ENCODE measurements around the gene TOR1B. TPM values are rescaled to one million over a fixed set of nuclear protein-coding genes. Genes with fewer than 3 reads are reported as not detected.

The TOR1B gene
- total and polyA plus RNA-seq, 7 experiments from 2014 or later = 10.9 to 30.9 (median 21.7) TPM

GRCh38 chr9:129809346-129809745 lies 6.4 kb downstream of the TOR1B start:
- H3K4me3 Mint-ChIP-seq = no peak overlapping the region

GRCh38 chr9:129810116-129810515 lies 7.1 kb downstream of the TOR1B start:
- Mint-ChIP-seq H3K36me3 (peaks cover 5 to 37% (median 24%) of the 10 kb centered on the region in 5 donors), H3K4me1 (peaks cover 18 to 32% (median 28%) of the 10 kb centered on the region in 7 donors), H3K4me3 (no peak overlapping the region), H3K9me3 (peaks cover 0 to under 1% (median 0%) of the 10 kb centered on the region in 11 donors), H3K27ac (peak overlapping the region in 1 of 9 donors; percentile 38), H3K27me3 (no peaks in the 10 kb centered on the region)
- H3K4me3 ChIP-seq (ENCODE audit: low read length) = no peak overlapping the region
- no peak overlapping the region for H3K27ac ChIP-seq (ENCODE audit: low read depth, low read length)
- peaks cover 11 to 71% (median 21%) of the 10 kb centered on the region in 3 experiments for H3K36me3 ChIP-seq (ENCODE audit: control insufficient read depth in 2 of 3, insufficient read depth in 3 of 3, low read length in 3 of 3)
- ChIA-PET CTCF (interaction anchor here (1.4 kb wide), 1 partner anchor 11 kb away, joined by 3 read pairs; no protein-coding TSS in a partner anchor), POLR2A (interaction anchor here (1.3 kb wide), 1 partner anchor 10 kb away, joined by 6 read pairs; no protein-coding TSS in a partner anchor)
- intact Hi-C loops (cut with micrococcal nuclease) = no loop called here
- H3K27me3 ChIP-seq (ENCODE audit: control insufficient read depth in 2 of 2, insufficient read depth in 2 of 2, low read length in 2 of 2) = no peaks in the 10 kb centered on the region
- H3K9me3 ChIP-seq (ENCODE audit: control insufficient read depth in 2 of 3, low read length in 3 of 3) = no peaks in the 10 kb centered on the region
- no peak for DNase-seq
- peaks cover 0 to 8% of the 10 kb centered on the region in 2 donors for H3K4me1 ChIP-seq (ENCODE audit: control insufficient read depth in 2 of 2, insufficient read depth in 2 of 2, low read length in 2 of 2)
- no peak for ATAC-seq

More at GRCh38 chr9:129809346-129809745, 6.4 kb downstream of the TOR1B start:
- Histone ChIP-seq H3K9me3 (ENCODE audit: control insufficient read depth in 2 of 3, low read length in 3 of 3) (no peaks in the 10 kb centered on the region), H3K4me1 (ENCODE audit: control insufficient read depth in 2 of 2, insufficient read depth in 2 of 2, low read length in 2 of 2) (peaks cover 3 to 12% of the 10 kb centered on the region in 2 donors), H3K36me3 (ENCODE audit: control insufficient read depth in 2 of 3, insufficient read depth in 3 of 3, low read length in 3 of 3) (peaks cover 11 to 64% (median 20%) of the 10 kb centered on the region in 3 experiments), H3K4me3 (ENCODE audit: low read length) (no peak overlapping the region), H3K27me3 (ENCODE audit: control insufficient read depth in 2 of 2, insufficient read depth in 2 of 2, low read length in 2 of 2) (no peaks in the 10 kb centered on the region), H3K27ac (ENCODE audit: low read depth, low read length) (no peak overlapping the region)
- ATAC-seq (no peak), DNase-seq (no peak)
- peaks cover 17 to 33% (median 29%) of the 10 kb centered on the region in 7 donors for H3K4me1 Mint-ChIP-seq
- no peaks in the 10 kb centered on the region for H3K9me3 Mint-ChIP-seq
- intact Hi-C loops (cut with micrococcal nuclease) = no loop called here
- H3K27ac Mint-ChIP-seq = peak overlapping the region in 6 of 9 donors; percentile 8 to 77 (median 50)
- no peaks in the 10 kb centered on the region for H3K27me3 Mint-ChIP-seq
- ChIA-PET CTCF (interaction anchor here (0.7 to 0.8 kb wide), 2 partner anchors 679 to 804 kb away, joined by 3 to 5 read pairs; no protein-coding TSS in a partner anchor), POLR2A (interaction anchor here (1.4 kb wide), 1 partner anchor 9 kb away, joined by 10 read pairs; no protein-coding TSS in a partner anchor)
- peaks cover 5 to 33% (median 24%) of the 10 kb centered on the region in 5 donors for H3K36me3 Mint-ChIP-seq

- POLR2A ChIA-PET = interaction anchor here (1.3 kb wide), 1 partner anchor 10 kb away, joined by 6 read pairs; no protein-coding TSS in a partner anchor
- peaks cover 0 to 1% of the 10 kb centered on the region in 2 donors for H3K4me1 ChIP-seq (ENCODE audit: control insufficient read depth in 2 of 2, insufficient read depth in 2 of 2, low read length in 2 of 2)
- H3K9me3 ChIP-seq (ENCODE audit: control insufficient read depth in 2 of 3, low read length in 3 of 3) = no peaks in the 10 kb centered on the region
- no peak overlapping the region for H3K4me3 ChIP-seq (ENCODE audit: low read length)
- CTCF ChIA-PET = interaction anchor here (1.4 kb wide), 1 partner anchor 10 kb away, joined by 3 read pairs; no protein-coding TSS in a partner anchor
- Mint-ChIP-seq H3K27ac (no peak overlapping the region), H3K36me3 (peaks cover 5 to 38% (median 24%) of the 10 kb centered on the region in 5 donors), H3K4me1 (peaks cover 15 to 29% (median 23%) of the 10 kb centered on the region in 7 donors), H3K9me3 (peaks cover 0 to 2% (median 0%) of the 10 kb centered on the region in 11 donors), H3K4me3 (no peak overlapping the region), H3K27me3 (no peaks in the 10 kb centered on the region)
- H3K36me3 ChIP-seq (ENCODE audit: control insufficient read depth in 2 of 3, insufficient read depth in 3 of 3, low read length in 3 of 3) = peaks cover 11 to 78% (median 27%) of the 10 kb centered on the region in 3 experiments
- ATAC-seq (no peak), DNase-seq (no peak)
- no peaks in the 10 kb centered on the region for H3K27me3 ChIP-seq (ENCODE audit: control insufficient read depth in 2 of 2, insufficient read depth in 2 of 2, low read length in 2 of 2)
- intact Hi-C loops (cut with micrococcal nuclease) = no loop called here
- H3K27ac ChIP-seq (ENCODE audit: low read depth, low read length) = no peak overlapping the region
Measured at GRCh38 chr9:129810788-129811187, 7.8 kb downstream of the TOR1B start.

- no peak for ATAC-seq
- peaks cover 10 to 85% (median 33%) of the 10 kb centered on the region in 3 experiments for H3K36me3 ChIP-seq (ENCODE audit: control insufficient read depth in 2 of 3, insufficient read depth in 3 of 3, low read length in 3 of 3)
- CTCF ChIA-PET = no interaction called here
Measured at GRCh38 chr9:129811967-129812363, 9.0 kb downstream of the TOR1B start.

GRCh38 chr9:129812385-129812784 lies 9.4 kb downstream of the TOR1B start:
- CTCF ChIA-PET = no interaction called here
- no peak overlapping the region for H3K4me3 ChIP-seq (ENCODE audit: low read length)
- Mint-ChIP-seq H3K4me3 (no peak overlapping the region), H3K27ac (peak overlapping the region in 2 of 9 donors; percentile 25 to 33), H3K9me3 (peaks cover 0 to 2% (median 0%) of the 10 kb centered on the region in 11 donors), H3K27me3 (no peaks in the 10 kb centered on the region), H3K36me3 (peaks cover 10 to 37% (median 19%) of the 10 kb centered on the region in 5 donors), H3K4me1 (peaks cover 4 to 21% (median 16%) of the 10 kb centered on the region in 7 donors)
- no peaks in the 10 kb centered on the region for H3K9me3 ChIP-seq (ENCODE audit: control insufficient read depth in 2 of 3, low read length in 3 of 3)
- no peaks in the 10 kb centered on the region for H3K27me3 ChIP-seq (ENCODE audit: control insufficient read depth in 2 of 2, insufficient read depth in 2 of 2, low read length in 2 of 2)
- no peak overlapping the region for H3K27ac ChIP-seq (ENCODE audit: low read depth, low read length)
- no peaks in the 10 kb centered on the region for H3K4me1 ChIP-seq (ENCODE audit: control insufficient read depth in 2 of 2, insufficient read depth in 2 of 2, low read length in 2 of 2)
- DNase-seq (no peak), ATAC-seq (no peak)
- intact Hi-C loops (cut with micrococcal nuclease) = no loop called here
- POLR2A ChIA-PET = interaction anchor here (0.7 to 1.4 kb wide), 2 partner anchors 9 to 230 kb away, joined by 3 to 4 read pairs; no protein-coding TSS in a partner anchor
- peaks cover 7 to 85% (median 33%) of the 10 kb centered on the region in 3 experiments for H3K36me3 ChIP-seq (ENCODE audit: control insufficient read depth in 2 of 3, insufficient read depth in 3 of 3, low read length in 3 of 3)

More at GRCh38 chr9:129811967-129812363, 9.0 kb downstream of the TOR1B start:
- peaks cover 8 to 21% (median 19%) of the 10 kb centered on the region in 7 donors for H3K4me1 Mint-ChIP-seq
- H3K9me3 ChIP-seq (ENCODE audit: control insufficient read depth in 2 of 3, low read length in 3 of 3) = no peaks in the 10 kb centered on the region
- H3K4me1 ChIP-seq (ENCODE audit: control insufficient read depth in 2 of 2, insufficient read depth in 2 of 2, low read length in 2 of 2) = no peaks in the 10 kb centered on the region
- peaks cover 0 to 2% (median 0%) of the 10 kb centered on the region in 11 donors for H3K9me3 Mint-ChIP-seq
- no peak overlapping the region for H3K4me3 Mint-ChIP-seq
- H3K27me3 ChIP-seq (ENCODE audit: control insufficient read depth in 2 of 2, insufficient read depth in 2 of 2, low read length in 2 of 2) = no peaks in the 10 kb centered on the region
- H3K27me3 Mint-ChIP-seq = no peaks in the 10 kb centered on the region
- intact Hi-C loops (cut with micrococcal nuclease) = no loop called here
- peak overlapping the region in 3 of 9 donors; percentile 25 to 33 (median 29) for H3K27ac Mint-ChIP-seq
- POLR2A ChIA-PET = interaction anchor here (0.8 kb wide), 1 partner anchor 227 kb away, joined by 3 read pairs; no protein-coding TSS in a partner anchor
- peaks cover 10 to 41% (median 23%) of the 10 kb centered on the region in 5 donors for H3K36me3 Mint-ChIP-seq
- no peak for DNase-seq
- H3K27ac ChIP-seq (ENCODE audit: low read depth, low read length) = no peak overlapping the region
- H3K4me3 ChIP-seq (ENCODE audit: low read length) = no peak overlapping the region

- no peaks in the 10 kb centered on the region for H3K9me3 ChIP-seq (ENCODE audit: control insufficient read depth in 2 of 3, low read length in 3 of 3)
- Mint-ChIP-seq H3K9me3 (peaks cover 0 to 2% (median 0%) of the 10 kb centered on the region in 11 donors), H3K4me3 (no peak overlapping the region), H3K27ac (no peak overlapping the region), H3K36me3 (peaks cover 13 to 39% (median 24%) of the 10 kb centered on the region in 5 donors), H3K4me1 (peaks cover 7 to 21% (median 17%) of the 10 kb centered on the region in 7 donors), H3K27me3 (no peaks in the 10 kb centered on the region)
- DNase-seq = no peak
- H3K4me3 ChIP-seq (ENCODE audit: low read length) = no peak overlapping the region
- ChIA-PET POLR2A (interaction anchor here (0.7 to 1.4 kb wide), 2 partner anchors 10 to 668 kb away, joined by 3 to 4 read pairs; no protein-coding TSS in a partner anchor), CTCF (interaction anchor here (0.6 kb wide), 1 partner anchor 8 kb away, joined by 4 read pairs; no protein-coding TSS in a partner anchor)
- H3K4me1 ChIP-seq (ENCODE audit: control insufficient read depth in 2 of 2, insufficient read depth in 2 of 2, low read length in 2 of 2) = no peaks in the 10 kb centered on the region
- intact Hi-C loops (cut with micrococcal nuclease) = no loop called here
- no peak overlapping the region for H3K27ac ChIP-seq (ENCODE audit: low read depth, low read length)
- no peak for ATAC-seq
- no peaks in the 10 kb centered on the region for H3K27me3 ChIP-seq (ENCODE audit: control insufficient read depth in 2 of 2, insufficient read depth in 2 of 2, low read length in 2 of 2)
- H3K36me3 ChIP-seq (ENCODE audit: control insufficient read depth in 2 of 3, insufficient read depth in 3 of 3, low read length in 3 of 3) = peaks cover 7 to 92% (median 38%) of the 10 kb centered on the region in 3 experiments
Measured at GRCh38 chr9:129813661-129814060, 10.7 kb downstream of the TOR1B start.
